HepG2 (cell line): ENCODE measurements around the gene CRYZL1. TPM values are rescaled to one million over a fixed set of nuclear protein-coding genes. Genes with fewer than 3 reads are reported as not detected.

Experiments
- ARID4A ChIP-seq: sonication (generic); formaldehyde crosslinking; IDR thresholded peaks from 2 replicates; pipeline ENCODE4 v1.5.0; 2020; ENCODE audit warnings: mild to moderate bottlenecking, missing genetic modification reagents, borderline replicate concordance
- ATM ChIP-seq: fragments of 450-650 bp; IDR thresholded peaks from 2 replicates; pipeline ENCODE4 v1.7.1; 2017; ENCODE audit warnings: mild to moderate bottlenecking, borderline replicate concordance
- CCDC6 ChIP-seq: sonication (generic); formaldehyde crosslinking; IDR thresholded peaks from 2 replicates; pipeline ENCODE4 v1.8.1; 2022; ENCODE audit warnings: mild to moderate bottlenecking, missing genetic modification reagents, moderate library complexity
- FOSL2 ChIP-seq: sonication (generic); formaldehyde crosslinking; IDR thresholded peaks from 2 replicates; pipeline ENCODE4 v1.4.0; 2020; ENCODE audit warnings: missing genetic modification reagents
- HMGXB3 ChIP-seq: sonication (generic); formaldehyde crosslinking; IDR thresholded peaks from 2 replicates; pipeline ENCODE4 v1.4.0; 2020; ENCODE audit warnings: missing genetic modification reagents, borderline replicate concordance
- HNF4A ChIP-seq: sonication (generic); formaldehyde crosslinking; IDR thresholded peaks from 2 replicates; pipeline ENCODE4 v1.4.0; 2020; ENCODE audit warnings: missing genetic modification reagents
- HNF4G ChIP-seq, 2 experiments: sonication (generic) in 1 of 2; formaldehyde crosslinking in 1 of 2; IDR thresholded peaks; 2 replicates each; pipeline versions ENCODE4 v1.4.0 to v1.6.1; 2011 to 2020; ENCODE audit warnings: borderline replicate concordance in 2 of 2, low read depth in 2 of 2, mild to moderate bottlenecking in 2 of 2, low read length in 1 of 2, missing genetic modification reagents in 1 of 2, moderate library complexity in 1 of 2
- IRF2 ChIP-seq: IDR thresholded peaks from 2 replicates; pipeline ENCODE4 v1.6.1; 2018; ENCODE audit warnings: missing genetic modification reagents, missing compliant biosample characterization
- KAT7 ChIP-seq: IDR thresholded peaks from 2 replicates; pipeline ENCODE4 v1.6.1; 2018; ENCODE audit warnings: borderline replicate concordance, missing compliant biosample characterization
- KDM1A ChIP-seq: IDR thresholded peaks from 2 replicates; pipeline ENCODE4 v1.6.1; 2016; ENCODE audit warnings: missing compliant biosample characterization
- MIER3 ChIP-seq: IDR thresholded peaks from 2 replicates; pipeline ENCODE4 v1.6.1; 2016; ENCODE audit warnings: missing compliant biosample characterization, borderline replicate concordance
- NCOA2 ChIP-seq: sonication (generic); formaldehyde crosslinking; IDR thresholded peaks from 2 replicates; pipeline ENCODE4 v1.8.0; 2022; ENCODE audit warnings: inconsistent platforms
- PPARG ChIP-seq: conservative IDR thresholded peaks from 2 replicates; pipeline ENCODE4 v1.6.1; 2016; ENCODE audit warnings: missing biosample characterization, missing genetic modification reagents
- TCF7 ChIP-seq: sonication (generic); IDR thresholded peaks from 2 replicates; pipeline ENCODE4 v1.6.1; 2016; ENCODE audit warnings: antibody characterized with exemption, low read depth
- ZBTB21 ChIP-seq: sonication (generic); formaldehyde crosslinking; IDR thresholded peaks from 2 replicates; pipeline ENCODE4 v1.4.0; 2020; ENCODE audit warnings: missing genetic modification reagents
- ZBTB7B ChIP-seq: sonication (generic); formaldehyde crosslinking; IDR thresholded peaks from 2 replicates; pipeline ENCODE4 v1.4.0; 2020; ENCODE audit warnings: missing genetic modification reagents
- ZKSCAN8 ChIP-seq: IDR thresholded peaks from 2 replicates; pipeline ENCODE4 v1.6.1; 2016; ENCODE audit warnings: borderline replicate concordance, missing genetic modification reagents, missing compliant biosample characterization
- ZNF205 ChIP-seq: IDR thresholded peaks from 2 replicates; pipeline ENCODE4 v1.6.1; 2018; ENCODE audit warnings: missing biosample characterization, missing genetic modification reagents
- ZNF503 ChIP-seq: sonication (generic); formaldehyde crosslinking; IDR thresholded peaks from 2 replicates; pipeline ENCODE4 v1.4.0; 2020; ENCODE audit warnings: missing genetic modification reagents
- polyA plus RNA-seq, 8 experiments: library from polyadenylated mRNA; depleted of rRNA in 3 of 8; stranded (reverse) in 7 of 8; unstranded in 1 of 8; fragments of >200 nt; fragmentation: Illumina TruSeq in 4 of 8; extraction: Trizol in 4 of 8; gene quantifications; 2 replicates each; pipeline versions ENCODE4 v1.2.1 to v1.2.3, GENCODE V29; 2011 to 2016; ENCODE audit warnings: low read depth in 4 of 8, missing spikeins in 1 of 8, mixed read lengths in 1 of 8; ENCODE audit not compliant: insufficient read depth in 1 of 8
- total RNA-seq, 5 experiments: library from RNA; depleted of rRNA; stranded (reverse); fragments of >200 nt; fragmentation: Illumina TruSeq; extraction: Trizol; gene quantifications; 2 replicates each; pipeline ENCODE4 v1.2.3, GENCODE V29; 2016; ENCODE audit warnings: low read depth in 1 of 5

The CRYZL1 gene
- total and polyA plus RNA-seq, 2 of the 13 experiments (the other 11 are each of a cell fraction or from before 2014, with no cell fraction given) = 20.3 to 27.7 TPM

GRCh38 chr21:33576741-33577141, 64.8 kb downstream of the CRYZL1 start (continued):
- TF ChIP-seq PPARG (0 out of 2 replicates have a peak, but pooled peaks have one; percentile 33), FOSL2 (peak; percentile 72), KAT7 (CRISPR knock-in tag) (0 out of 2 replicates have a peak, but pooled peaks have one; percentile 37), HNF4G (IDR thresholded peaks at IDR 0.05; ENCODE audit: borderline replicate concordance, low read depth, low read length) (peak; percentile 92), HNF4G (CRISPR knock-in tag; IDR thresholded peaks at IDR 0.05; ENCODE audit: borderline replicate concordance, low read depth) (peak; percentile 71; the same call in 1 of the 2 replicates), IRF2 (peak; percentile 74; the same call in 1 of the 2 replicates), ZBTB7B (CRISPR knock-in tag) (0 out of 2 replicates have a peak, but pooled peaks have one; percentile 40), ZNF503 (CRISPR knock-in tag) (peak; percentile 76; the same call in 1 of the 2 replicates), ZKSCAN8 (CRISPR knock-in tag) (peak; percentile 74; the same call in 1 of the 2 replicates), ZNF205 (CRISPR knock-in tag) (peak; percentile 19; the same call in 1 of the 2 replicates), TCF7 (peak; percentile 74), MIER3 (CRISPR knock-in tag) (peak; percentile 74; the same call in 1 of the 2 replicates), ZBTB21 (CRISPR knock-in tag) (peak; percentile 35; the same call in 1 of the 2 replicates), KDM1A (CRISPR knock-in tag) (0 out of 2 replicates have a peak, but pooled peaks have one; percentile 35), HNF4A (peak; percentile 99), HMGXB3 (CRISPR knock-in tag) (peak; percentile 51; the same call in 1 of the 2 replicates), CCDC6 (0 out of 2 replicates have a peak, but pooled peaks have one; percentile 36), ARID4A (CRISPR knock-in tag) (peak; percentile 43; the same call in 1 of the 2 replicates), NCOA2 (CRISPR knock-in tag) (peak; percentile 94), ATM (peak; percentile 30; the same call in 1 of the 2 replicates)
